Loucy (cell line): ENCODE measurements around the gene CMTM7.

ENCODE experiments used
- H2AFZ ChIP-seq: fragments of 200-600 bp; sonication (generic); 2 replicates; pipeline ENCODE4 v1.6.0; 2016; ENCODE audit warnings: antibody characterized with exemption, mild to moderate bottlenecking, low read length, moderate library complexity
- H3F3A ChIP-seq: fragments of 200-600 bp; 2 replicates; pipeline ENCODE4 v1.6.0; 2016; ENCODE audit warnings: antibody characterized with exemption, low read depth, mild to moderate bottlenecking
- H3K27me3 ChIP-seq: fragments of 200-600 bp; sonication (generic); 2 replicates; pipeline ENCODE4 v1.6.1; 2014; ENCODE audit warnings: low read length, mild to moderate bottlenecking; ENCODE audit not compliant: insufficient read depth, poor library complexity, severe bottlenecking
- H3K36me3 ChIP-seq: fragments of 200-600 bp; sonication (generic); 2 replicates; pipeline ENCODE4 v1.6.1; 2016; ENCODE audit warnings: low read length; ENCODE audit not compliant: insufficient read depth
- H3K4me1 ChIP-seq: fragments of 200-600 bp; sonication (generic); 2 replicates; pipeline ENCODE4 v1.5.1; 2014; ENCODE audit warnings: low read length, mild to moderate bottlenecking; ENCODE audit not compliant: insufficient read depth, poor library complexity, severe bottlenecking
- H3K4me2 ChIP-seq: fragments of 200-600 bp; sonication (generic); 2 replicates; pipeline ENCODE4 v1.6.0; 2014; ENCODE audit warnings: antibody characterized with exemption, low read length, low read depth, mild to moderate bottlenecking; ENCODE audit not compliant: poor library complexity, severe bottlenecking
- H3K4me3 ChIP-seq: fragments of 200-600 bp; sonication (generic); 2 replicates; pipeline ENCODE4 v1.5.1; 2014; ENCODE audit warnings: low read length, mild to moderate bottlenecking, mixed read lengths; ENCODE audit not compliant: poor library complexity, severe bottlenecking
- H3K79me2 ChIP-seq: fragments of 200-600 bp; sonication (generic); 2 replicates; pipeline ENCODE4 v1.6.1; 2014; ENCODE audit warnings: low read length; ENCODE audit not compliant: insufficient read depth
- H3K9ac ChIP-seq: fragments of 200-600 bp; sonication (generic); 2 replicates; pipeline ENCODE4 v1.6.0; 2014; ENCODE audit warnings: mild to moderate bottlenecking, low read depth, low read length, moderate library complexity; ENCODE audit not compliant: poor library complexity, severe bottlenecking
- H3K9me2 ChIP-seq: fragments of 200-600 bp; sonication (generic); replicated peaks from 2 replicates; pipeline ENCODE4 v1.6.1; 2016; ENCODE audit warnings: low read depth, low read length, mixed read lengths
- H3K9me3 ChIP-seq: fragments of 200-600 bp; sonication (generic); 2 replicates; pipeline ENCODE4 v1.6.1; 2014; ENCODE audit warnings: mild to moderate bottlenecking, antibody characterized with exemption, low read length, low read depth; ENCODE audit not compliant: insufficient read depth
- H4K20me1 ChIP-seq: fragments of 200-600 bp; sonication (generic); 2 replicates; pipeline ENCODE4 v1.6.0; 2014; ENCODE audit warnings: antibody characterized with exemption, low read length, mild to moderate bottlenecking; ENCODE audit not compliant: insufficient read depth, poor library complexity, severe bottlenecking
- EZH2phosphoT487 ChIP-seq: fragments of 200-600 bp; IDR thresholded peaks from 2 replicates; pipeline ENCODE4 v1.6.1; 2018; ENCODE audit warnings: antibody characterized with exemption, mild to moderate bottlenecking, moderate library complexity, borderline replicate concordance
- TF ChIP-seq, protein P1 (sequence below): fragments of 200-600 bp; sonication (generic); conservative IDR thresholded peaks from 2 replicates; pipeline ENCODE4 v1.5.1; 2014; ENCODE audit warnings: mild to moderate bottlenecking, antibody characterized with exemption, low read length

CMTM7 gene

DNA sequence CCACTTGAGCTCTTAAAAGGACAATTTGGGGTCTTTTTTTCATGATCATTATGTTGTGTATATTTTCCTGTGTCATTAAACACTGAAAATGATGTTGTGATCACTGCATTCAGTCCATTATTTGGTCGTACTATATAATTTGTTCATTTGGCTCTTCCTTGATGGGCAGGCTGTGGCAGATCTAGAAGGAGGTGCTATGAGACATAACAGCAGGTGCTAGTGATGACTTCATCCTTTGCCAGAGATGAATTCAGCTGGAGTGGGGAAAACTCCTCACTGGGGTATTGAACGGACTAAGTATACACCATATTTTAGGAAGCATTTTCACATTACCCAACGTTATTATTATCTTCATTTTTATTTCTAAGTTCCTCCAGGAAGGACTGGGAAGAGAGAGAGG, 12.0 kb downstream of the CMTM7 start:
- no peak overlapping the region for H3K9ac ChIP-seq
- no peaks in the 10 kb centered on the region for H3K9me2 ChIP-seq
- TF ChIP-seq EZH2phosphoT487 = no peak
- TF ChIP-seq, protein P1, sequence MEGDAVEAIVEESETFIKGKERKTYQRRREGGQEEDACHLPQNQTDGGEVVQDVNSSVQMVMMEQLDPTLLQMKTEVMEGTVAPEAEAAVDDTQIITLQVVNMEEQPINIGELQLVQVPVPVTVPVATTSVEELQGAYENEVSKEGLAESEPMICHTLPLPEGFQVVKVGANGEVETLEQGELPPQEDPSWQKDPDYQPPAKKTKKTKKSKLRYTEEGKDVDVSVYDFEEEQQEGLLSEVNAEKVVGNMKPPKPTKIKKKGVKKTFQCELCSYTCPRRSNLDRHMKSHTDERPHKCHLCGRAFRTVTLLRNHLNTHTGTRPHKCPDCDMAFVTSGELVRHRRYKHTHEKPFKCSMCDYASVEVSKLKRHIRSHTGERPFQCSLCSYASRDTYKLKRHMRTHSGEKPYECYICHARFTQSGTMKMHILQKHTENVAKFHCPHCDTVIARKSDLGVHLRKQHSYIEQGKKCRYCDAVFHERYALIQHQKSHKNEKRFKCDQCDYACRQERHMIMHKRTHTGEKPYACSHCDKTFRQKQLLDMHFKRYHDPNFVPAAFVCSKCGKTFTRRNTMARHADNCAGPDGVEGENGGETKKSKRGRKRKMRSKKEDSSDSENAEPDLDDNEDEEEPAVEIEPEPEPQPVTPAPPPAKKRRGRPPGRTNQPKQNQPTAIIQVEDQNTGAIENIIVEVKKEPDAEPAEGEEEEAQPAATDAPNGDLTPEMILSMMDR = no peak
- H4K20me1 ChIP-seq = no peaks in the 10 kb centered on the region
- H2AFZ ChIP-seq = no peak overlapping the region
- H3K79me2 ChIP-seq = peaks cover 14% of the 10 kb centered on the region; the same call in 1 of the 2 replicates
- H3K36me3 ChIP-seq = no peaks in the 10 kb centered on the region
- H3K4me2 ChIP-seq = no peak overlapping the region
- H3F3A ChIP-seq = no peaks in the 10 kb centered on the region
- H3K27me3 ChIP-seq = no peaks in the 10 kb centered on the region
- H3K4me1 ChIP-seq = peaks cover 7% of the 10 kb centered on the region
- H3K4me3 ChIP-seq = no peak overlapping the region
- no peaks in the 10 kb centered on the region for H3K9me3 ChIP-seq

DNA sequence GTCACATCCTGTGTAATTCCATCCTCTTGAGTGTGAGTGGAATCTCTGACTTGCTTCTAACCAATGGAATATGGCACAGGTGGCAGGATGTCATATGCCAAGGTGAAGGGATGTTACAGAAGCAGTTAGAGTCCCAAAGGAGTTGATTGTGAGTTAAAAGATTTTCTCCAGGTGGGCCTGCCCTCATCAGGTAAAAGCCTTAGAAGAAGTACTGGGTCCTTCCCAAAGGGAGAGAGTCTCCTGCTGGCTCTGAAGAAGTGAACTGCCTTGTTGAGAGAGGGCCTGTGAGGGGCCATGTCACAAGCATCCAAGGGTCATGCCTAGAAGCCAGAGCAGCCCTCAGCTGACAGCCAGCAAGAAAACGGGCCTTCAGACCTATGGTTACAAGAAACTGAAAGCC, 13.1 kb downstream of the CMTM7 start:
- Histone ChIP-seq H4K20me1 (no peaks in the 10 kb centered on the region), H3K9me2 (no peaks in the 10 kb centered on the region), H3K9me3 (no peaks in the 10 kb centered on the region), H3K4me1 (peaks cover 7% of the 10 kb centered on the region), H3K4me3 (no peak overlapping the region), H2AFZ (no peak overlapping the region), H3K4me2 (no peak overlapping the region), H3K27me3 (no peaks in the 10 kb centered on the region), H3K9ac (no peak overlapping the region), H3F3A (no peaks in the 10 kb centered on the region), H3K36me3 (no peaks in the 10 kb centered on the region), H3K79me2 (peaks cover 9% of the 10 kb centered on the region; the same call in 1 of the 2 replicates)
- TF ChIP-seq, protein P1 = no peak
- no peak for TF ChIP-seq EZH2phosphoT487

DNA sequence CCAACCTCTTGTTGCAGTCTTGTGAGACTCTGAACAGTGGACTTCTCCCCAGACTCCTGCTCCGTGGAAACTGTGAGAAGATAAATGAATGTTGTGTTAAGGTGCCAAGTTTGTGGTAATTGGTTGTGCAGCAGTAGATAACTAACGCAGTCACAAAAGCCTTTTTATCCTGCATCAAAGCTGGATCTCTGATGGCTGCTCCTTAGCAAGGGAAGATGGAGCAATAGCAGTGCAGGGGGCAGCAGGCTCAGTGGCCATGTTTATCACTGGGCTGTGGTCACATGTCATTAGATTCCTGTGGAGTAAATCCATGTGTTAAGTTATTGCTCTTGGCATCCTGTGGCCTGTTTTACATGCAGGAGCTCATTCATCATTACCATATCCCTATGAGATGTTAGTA, 13.5 kb downstream of the CMTM7 start:
- H3K4me3 ChIP-seq = no peak overlapping the region
- H3K27me3 ChIP-seq = no peaks in the 10 kb centered on the region
- no peaks in the 10 kb centered on the region for H3K36me3 ChIP-seq
- no peaks in the 10 kb centered on the region for H3F3A ChIP-seq
- H3K4me1 ChIP-seq = peaks cover 7% of the 10 kb centered on the region
- H3K79me2 ChIP-seq = peaks cover 9% of the 10 kb centered on the region; the same call in 1 of the 2 replicates
- H3K9ac ChIP-seq = no peak overlapping the region
- H4K20me1 ChIP-seq = no peaks in the 10 kb centered on the region
- H3K9me3 ChIP-seq = no peaks in the 10 kb centered on the region
- no peaks in the 10 kb centered on the region for H3K9me2 ChIP-seq
- no peak overlapping the region for H2AFZ ChIP-seq
- H3K4me2 ChIP-seq = no peak overlapping the region
- TF ChIP-seq EZH2phosphoT487 = no peak
- TF ChIP-seq, protein P1 = no peak
